NCI-H1417 treated with DMSO at 0.1 percent for 48 hours (cell line): Measurements from ENCODE around the gene RAPGEF3.

ENCODE experiments used
- DNase-seq: peaks from one replicate; lab custom pipeline; 2025; lab: John Stamatoyannopoulos, UW

Gene RAPGEF3

GRCh38 chr12:47718531-47718930 is 40.1 kb downstream of the RAPGEF3 start:
- DNase-seq, result no peak

GRCh38 chr12:47717443-47718193 is 41.1 kb downstream of the RAPGEF3 start:
- DNase-seq, result peak; percentile 15

GRCh38 chr12:47717046-47717442 is 41.6 kb downstream of the RAPGEF3 start:
- DNase-seq, result no peak

DNA sequence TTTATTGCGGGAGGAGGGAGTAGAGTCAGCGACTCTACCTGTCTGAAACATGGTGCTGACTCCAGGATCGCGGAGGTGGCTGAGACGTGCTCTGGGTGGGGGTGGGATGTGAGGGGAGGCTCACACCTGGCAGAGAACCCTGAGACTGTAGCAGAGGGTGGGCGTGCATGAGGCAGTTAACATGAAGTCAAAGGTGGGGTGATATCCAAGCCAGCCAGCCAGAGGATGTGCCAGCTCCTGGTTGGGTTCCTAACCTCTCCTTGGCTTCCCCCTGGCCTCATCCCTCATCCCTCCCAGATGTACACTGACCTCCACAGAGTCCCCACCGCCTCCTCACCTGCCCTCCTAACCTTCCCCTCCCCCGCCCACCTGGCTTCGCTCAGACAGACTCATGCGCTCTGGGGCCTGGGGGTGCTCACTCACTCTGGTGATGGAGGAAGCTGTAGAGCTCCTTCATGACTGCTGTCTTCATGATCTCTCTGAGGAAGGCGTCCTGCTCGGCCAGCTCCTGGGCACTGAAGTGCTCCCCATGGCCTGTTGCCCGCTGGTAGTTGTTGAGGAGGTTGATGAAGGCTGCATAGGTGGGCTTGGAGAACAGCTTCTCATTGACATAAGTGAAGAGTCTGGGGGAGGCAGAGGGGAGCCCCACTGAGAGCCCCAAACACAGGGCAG is 42.7 kb downstream of the RAPGEF3 start:
- DNase-seq, result no peak

DNA sequence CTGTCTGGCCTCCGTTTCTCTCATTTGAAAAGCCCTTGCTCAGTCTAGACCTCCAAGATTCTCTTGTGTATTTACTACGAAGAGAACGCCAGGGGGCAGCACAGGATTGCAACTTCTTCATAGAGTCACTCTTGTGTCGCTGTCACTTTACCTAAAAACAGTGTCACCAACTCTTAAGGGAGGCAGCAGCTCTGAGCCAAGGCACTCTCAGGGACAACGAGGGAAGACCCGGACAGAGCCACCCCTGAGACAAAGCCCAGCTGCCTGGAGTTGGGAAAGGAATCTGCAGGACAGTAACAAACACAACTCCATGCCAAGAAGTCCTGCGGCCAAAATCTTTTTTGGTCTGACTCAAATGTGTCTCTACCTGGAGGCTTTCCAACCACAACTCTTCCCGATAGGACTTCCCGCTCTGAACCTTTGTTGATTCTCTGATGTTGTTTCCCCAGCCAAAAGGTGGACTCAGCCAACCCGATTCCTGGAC is 43.2 kb downstream of the RAPGEF3 start:
- peak; percentile 15 for DNase-seq

DNA sequence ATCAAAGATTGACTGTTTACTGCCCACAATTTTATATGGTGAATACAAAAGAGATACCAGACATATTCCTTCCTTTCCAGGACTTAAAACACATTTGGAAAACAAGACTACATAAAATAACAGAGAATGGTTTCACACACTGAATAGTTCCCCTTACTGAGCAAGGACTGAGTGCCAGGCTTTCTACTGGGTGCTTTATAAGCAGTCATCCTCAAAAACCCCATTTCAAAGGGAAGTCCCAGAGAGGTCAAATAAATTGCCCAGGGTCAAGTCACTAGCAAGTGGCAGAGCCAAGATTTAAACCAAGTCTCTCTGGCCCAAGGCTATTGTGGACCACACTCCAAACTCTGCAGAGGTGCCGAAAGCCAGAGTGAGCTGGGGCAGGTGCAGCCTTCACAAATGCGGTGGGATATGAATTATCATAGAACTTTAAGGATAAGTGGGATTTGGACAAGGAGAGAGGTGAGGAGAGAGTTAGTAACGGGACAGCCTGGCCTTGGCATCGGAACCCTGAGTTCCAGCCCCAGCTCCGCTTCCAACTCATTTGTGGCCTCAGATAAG is 43.8 kb downstream of the RAPGEF3 start:
- DNase-seq, result no peak

DNA sequence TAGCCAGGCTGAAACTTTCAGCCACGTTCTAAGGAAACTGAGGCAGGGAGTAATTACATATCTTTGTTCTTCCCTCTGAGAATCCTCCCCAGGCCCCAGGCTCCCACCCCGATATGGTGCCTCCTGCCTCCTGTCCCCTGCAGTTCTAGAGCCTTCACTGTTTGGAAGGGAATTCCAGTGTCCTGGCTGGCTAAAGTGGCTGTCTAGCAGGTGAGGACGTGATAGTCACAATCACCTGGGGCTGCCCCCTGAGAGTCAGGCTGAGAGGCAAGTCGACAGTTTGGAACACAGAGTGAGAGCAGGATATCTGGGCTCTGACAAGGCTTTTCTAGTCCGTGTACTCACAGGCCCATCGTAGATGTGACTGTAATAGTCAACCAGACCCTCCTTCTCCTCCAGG is 46.5 kb downstream of the RAPGEF3 start:
- DNase-seq, result no peak

GRCh38 chr12:47711448-47711847 is 47.2 kb downstream of the RAPGEF3 start:
- no peak for DNase-seq

GRCh38 chr12:47710278-47710677 is 48.4 kb downstream of the RAPGEF3 start:
- DNase-seq, result no peak

DNA sequence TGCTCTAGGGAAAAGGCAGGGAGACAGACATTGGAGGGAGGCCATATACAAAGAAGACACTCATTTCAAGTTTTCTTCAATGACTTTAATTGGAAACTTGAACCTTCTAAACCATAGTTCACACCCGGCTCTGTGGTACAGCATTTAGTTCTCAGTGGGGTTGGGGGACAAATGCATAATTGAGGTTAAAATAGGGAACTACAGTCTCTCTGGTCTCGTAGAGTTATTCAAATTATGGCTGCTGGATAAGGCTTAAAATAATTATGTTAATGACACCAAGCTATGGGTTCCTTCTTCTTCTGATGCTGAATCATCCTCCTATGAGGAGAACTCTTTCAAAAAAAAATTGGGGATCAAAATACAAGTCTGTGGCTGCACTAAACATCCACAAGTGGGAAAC is 49.0 kb downstream of the RAPGEF3 start:
- no peak for DNase-seq

GRCh38 chr12:47709237-47709636 is 49.4 kb downstream of the RAPGEF3 start:
- no peak for DNase-seq

DNA sequence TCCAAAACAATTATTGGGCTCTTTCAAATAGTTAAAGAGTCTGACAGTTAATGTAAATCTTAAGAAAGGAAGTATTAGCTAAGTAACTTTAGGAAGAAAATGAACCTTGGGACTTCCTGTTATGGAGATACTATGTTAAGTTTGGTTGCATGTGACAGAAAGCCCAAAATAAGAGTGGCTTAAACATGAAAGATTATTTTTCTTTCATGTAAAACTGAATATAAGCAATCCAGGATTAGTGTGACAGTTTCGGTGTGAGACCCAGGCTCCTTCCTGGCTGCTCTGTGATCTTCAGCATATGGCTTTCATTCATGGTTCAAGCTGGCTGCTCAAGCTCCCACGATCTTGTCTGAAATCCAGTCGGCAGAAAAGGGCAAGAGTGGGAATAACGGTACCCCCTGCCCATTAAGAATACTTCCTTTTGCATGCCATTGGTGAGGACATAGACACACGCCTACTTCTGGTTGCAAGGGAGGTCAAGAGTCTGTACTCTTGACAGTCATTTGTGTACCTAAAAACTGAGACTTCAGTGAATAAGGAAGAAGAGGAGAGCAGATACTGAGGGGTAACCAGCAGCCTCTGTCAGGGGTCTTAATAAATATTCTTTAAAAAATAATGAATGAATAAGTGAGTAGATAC is 50.7 kb downstream of the RAPGEF3 start:
- no peak for DNase-seq

GRCh38 chr12:47707355-47707754 is 51.3 kb downstream of the RAPGEF3 start:
- no peak for DNase-seq

- DNase-seq, result peak; percentile 65
These were observed 52.9 kb downstream of the RAPGEF3 start, which contains the start of gene RPAP3 for GRCh38 chr12:47705566-47706425. Gene RPAP3 (minus strand): TSS chr12:47706030. CDS start chr12:47702840, 3,190 bp downstream.

DNA sequence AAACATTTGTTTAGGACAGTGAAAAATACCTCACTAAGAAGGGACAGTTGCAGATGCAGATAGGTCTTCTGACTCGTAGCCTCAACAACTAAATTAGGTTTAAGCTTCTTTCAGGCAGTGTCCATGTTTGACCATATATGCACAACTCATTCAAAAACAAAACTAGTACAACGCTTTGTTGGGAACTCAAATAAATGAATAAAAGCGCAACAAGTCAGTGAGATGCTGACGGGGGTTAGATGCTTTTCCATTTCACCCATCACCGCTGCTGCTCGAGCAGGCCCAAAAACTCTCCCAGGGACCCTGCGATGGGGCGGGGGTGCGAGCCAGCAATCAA is 53.5 kb downstream of the RAPGEF3 start:
- no peak for DNase-seq

DNA sequence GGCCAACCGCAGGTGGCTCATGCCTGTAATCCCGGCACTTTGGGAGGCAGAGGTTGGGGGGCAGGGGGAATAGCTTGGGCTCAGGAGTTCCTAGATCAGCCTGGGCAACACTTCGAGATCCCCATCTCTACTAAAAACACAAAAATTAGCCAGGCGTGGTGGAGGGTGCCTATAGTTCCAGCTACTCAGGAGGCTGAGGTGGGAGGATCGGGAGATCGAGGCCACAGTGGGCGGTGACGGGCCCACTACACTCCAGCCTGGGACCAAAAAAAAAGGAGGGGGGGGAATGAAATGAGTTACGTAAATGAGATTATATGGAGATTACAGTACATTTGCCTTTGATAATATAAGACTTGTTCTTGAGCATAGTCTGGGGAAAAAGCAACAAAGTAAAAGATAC is 54.0 kb downstream of the RAPGEF3 start:
- no peak for DNase-seq

- no peak for DNase-seq
These were observed 58.4 kb downstream of the RAPGEF3 start for GRCh38 chr12:47700263-47700662.

DNA sequence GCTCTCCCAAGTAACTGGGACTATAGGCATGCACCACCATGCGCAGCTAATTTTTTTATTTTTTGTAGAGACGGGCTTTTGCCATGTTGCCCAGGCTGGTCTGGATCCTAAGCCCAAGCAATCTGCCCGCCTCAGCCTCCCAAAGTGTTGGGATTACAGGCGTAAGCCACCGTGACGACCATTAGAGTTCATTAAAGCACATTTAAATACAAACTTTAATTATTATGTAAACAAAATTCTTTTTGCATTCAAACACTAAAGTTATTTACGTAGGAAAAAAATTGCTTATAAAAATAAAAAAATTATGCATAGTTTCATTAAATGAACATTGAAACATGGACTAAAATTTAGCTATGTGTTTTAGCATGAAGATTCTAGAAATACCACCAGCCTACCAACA is 60.0 kb downstream of the RAPGEF3 start:
- DNase-seq, result no peak

DNA sequence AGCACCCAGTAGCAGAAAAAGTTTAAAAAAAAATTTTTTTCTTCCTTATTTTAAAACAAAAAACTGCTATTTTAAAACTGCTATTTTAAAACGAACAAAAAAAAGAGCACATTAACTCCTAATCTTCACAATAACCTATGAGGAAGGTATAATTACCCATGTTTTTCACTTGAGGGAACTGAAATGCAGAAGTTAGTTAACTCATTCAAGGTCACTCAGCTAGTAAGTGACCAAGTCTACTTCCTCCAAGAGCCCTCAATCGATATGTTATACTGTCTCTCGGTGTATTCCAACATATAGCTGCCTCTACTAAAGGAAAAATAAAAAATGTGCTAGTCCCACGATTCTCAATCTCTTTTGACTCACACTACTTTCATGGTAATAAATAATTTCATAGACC is 60.6 kb downstream of the RAPGEF3 start:
- no peak for DNase-seq

DNA sequence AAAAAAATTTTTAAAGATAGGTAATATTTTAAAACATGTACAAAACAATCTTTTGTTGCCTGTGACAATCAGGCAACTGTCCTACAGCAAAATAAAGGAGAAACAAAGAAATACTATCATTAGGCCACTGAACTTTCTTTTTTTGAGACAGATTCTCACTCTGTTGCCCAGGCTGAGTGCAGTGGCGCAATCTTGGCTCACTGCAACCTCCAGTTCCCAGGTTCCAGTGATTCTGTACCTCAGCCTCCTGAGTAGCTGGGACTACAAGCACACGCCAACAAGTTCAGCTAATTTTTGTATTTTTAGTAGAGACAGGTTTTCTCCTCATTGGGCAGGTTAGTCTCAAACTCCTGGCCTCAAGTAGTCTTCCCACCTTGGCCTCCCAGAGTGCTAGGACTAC is 69.5 kb downstream of the RAPGEF3 start:
- DNase-seq, result no peak

DNA sequence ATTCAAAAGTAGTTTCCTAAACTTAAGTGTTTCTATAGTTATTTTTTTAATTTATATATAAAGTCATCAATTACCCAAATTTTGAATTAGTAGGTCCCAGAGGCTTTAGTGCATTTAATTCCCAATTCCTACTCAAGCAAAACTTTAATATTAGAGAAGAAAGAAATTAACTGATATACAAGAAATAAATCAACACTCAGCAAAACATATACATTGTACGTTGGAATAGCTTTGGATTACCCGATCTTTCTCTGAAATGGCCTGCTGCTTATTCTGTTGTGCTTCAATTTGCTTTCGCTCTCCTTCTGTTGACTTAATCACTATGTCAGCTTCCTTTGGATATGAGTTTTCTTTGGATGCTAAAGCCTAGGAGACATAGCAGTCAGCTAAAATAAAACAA is 71.0 kb downstream of the RAPGEF3 start:
- DNase-seq, result no peak
